Gastroesophageal sphincter (tissue), 4 donors: ENCODE data around the gene PPP3CB. TPM values are rescaled to one million over a fixed set of nuclear protein-coding genes. Genes with fewer than 3 reads are reported as not detected.

Experiments used
- ATAC-seq: fragments of 150-250 bp; one replicate; pipeline ENCODE4 v1.9.1; 2016; ENCODE audit warnings: mild to moderate bottlenecking, moderate library complexity
- H3K27ac ChIP-seq, 4 donors: fragments of 200-600 bp; sonication (generic) in 3 of 4; 1 replicate in 3 of 4; 2 replicates in 1 of 4; pipeline ENCODE4 v1.5.1; 2016 to 2019
- H3K27me3 ChIP-seq: fragments of 200-600 bp; sonication (generic); one replicate; pipeline ENCODE4 v1.5.1; 2019
- H3K36me3 ChIP-seq, 2 donors: fragments of 200-600 bp; sonication (generic); one replicate each; pipeline ENCODE4 v1.5.1; 2019; ENCODE audit warnings: control low read depth in 1 of 2
- H3K4me1 ChIP-seq, 3 donors: fragments of 200-600 bp; sonication (generic); 1 replicate in 2 of 3; 2 replicates in 1 of 3; pipeline ENCODE4 v1.5.1; 2016 to 2019; ENCODE audit warnings: control low read depth in 2 of 3
- H3K4me3 ChIP-seq, 2 donors: fragments of 200-600 bp; sonication (generic); one replicate each; pipeline ENCODE4 v1.5.1; 2019; ENCODE audit warnings: mild to moderate bottlenecking in 1 of 2, moderate library complexity in 1 of 2
- H3K9me3 ChIP-seq, 3 donors: fragments of 200-600 bp; sonication (generic); one replicate each; pipeline ENCODE4 v1.5.1; 2017 to 2019; ENCODE audit warnings: control low read depth in 2 of 3
- CTCF ChIP-seq, 4 experiments: fragments of 200-600 bp in 2 of 4; fragments of 450-650 bp in 2 of 4; sonication (generic) in 1 of 4; IDR thresholded peaks; one replicate each; pipeline ENCODE4 v1.5.1; 2017 to 2019; ENCODE audit warnings: antibody characterized with exemption in 4 of 4, mild to moderate bottlenecking in 2 of 4, moderate library complexity in 2 of 4
- EP300 ChIP-seq: sonication (generic); formaldehyde crosslinking; IDR thresholded peaks from one replicate; pipeline ENCODE4 v1.6.1; 2017; ENCODE audit warnings: antibody characterized with exemption, mild to moderate bottlenecking
- POLR2A ChIP-seq, 2 donors: fragments of 450-650 bp; IDR thresholded peaks; one replicate each; pipeline ENCODE4 v1.6.1; 2017; ENCODE audit warnings: antibody characterized with exemption in 2 of 2, mild to moderate bottlenecking in 2 of 2, moderate library complexity in 1 of 2
- POLR2AphosphoS5 ChIP-seq: sonication (generic); formaldehyde crosslinking; IDR thresholded peaks from one replicate; pipeline ENCODE4 v1.6.1; 2017; ENCODE audit warnings: antibody characterized with exemption
- WGBS, 2 donors: methylation state at CpG; one replicate each; pipeline ENCODE4 v1.1.5; 2018; ENCODE audit warnings: low coverage in 1 of 2; 5-methylcytosine and 5-hydroxymethylcytosine counted together
- total RNA-seq, 4 donors: library from RNA; depleted of rRNA; stranded (reverse); fragments of >200 nt; gene quantifications; one replicate each; pipeline ENCODE4 v1.1.0, GENCODE V29; 2016

PPP3CB gene
- total RNA-seq, 4 donors from 2014 or later: 69.2 to 121 (median 75.4) TPM

- 75 to 83% methylated on average over 6 of the region's 6 CpGs for WGBS, 2 donors
- Histone ChIP-seq H3K36me3 (peaks cover 0 to 59% of the 10 kb centered on the region in 2 donors), H3K27me3 (no peaks in the 10 kb centered on the region), H3K4me1 (no peaks in the 10 kb centered on the region), H3K27ac (no peak overlapping the region), H3K4me3 (no peak overlapping the region), H3K9me3 (no peaks in the 10 kb centered on the region)
- TF ChIP-seq POLR2A (IDR thresholded peaks at IDR 0.05) (no peak), CTCF (IDR thresholded peaks at IDR 0.05) (no peak), POLR2AphosphoS5 (no peak), EP300 (no peak)
- no peak for ATAC-seq
These were observed 36.0 kb downstream of the PPP3CB start for GRCh38 chr10:73459683-73460314.

GRCh38 chr10:73456187-73456890, 39.5 kb downstream of the PPP3CB start:
- Histone ChIP-seq H3K4me3 (no peak overlapping the region), H3K36me3 (peaks cover 4 to 68% of the 10 kb centered on the region in 2 donors), H3K9me3 (no peaks in the 10 kb centered on the region), H3K27me3 (no peaks in the 10 kb centered on the region), H3K4me1 (no peaks in the 10 kb centered on the region), H3K27ac (no peak overlapping the region)
- 87 to 91% methylated on average over 2 of the region's 2 CpGs for WGBS, 2 donors
- TF ChIP-seq EP300: no peak
- TF ChIP-seq POLR2A (IDR thresholded peaks at IDR 0.05): no peak
- no peak for TF ChIP-seq CTCF (IDR thresholded peaks at IDR 0.05)
- TF ChIP-seq POLR2AphosphoS5: no peak
- no peak for ATAC-seq

- Histone ChIP-seq H3K36me3 (peaks cover 4 to 64% of the 10 kb centered on the region in 2 donors), H3K9me3 (no peaks in the 10 kb centered on the region), H3K27ac (no peak overlapping the region), H3K4me3 (no peak overlapping the region), H3K27me3 (no peaks in the 10 kb centered on the region), H3K4me1 (no peaks in the 10 kb centered on the region)
- no peak for ATAC-seq
- WGBS, 2 donors: 71% methylated on average over 1 of the region's 1 CpG; no CpG with 5 or more reads in 1 of the 2 donors
- TF ChIP-seq POLR2A (IDR thresholded peaks at IDR 0.05) (no peak), EP300 (no peak), POLR2AphosphoS5 (no peak), CTCF (IDR thresholded peaks at IDR 0.05) (no peak)
These were observed 46.7 kb downstream of the PPP3CB start for GRCh38 chr10:73449113-73449512.

- H3K27ac ChIP-seq: no peak overlapping the region
- TF ChIP-seq CTCF (IDR thresholded peaks at IDR 0.05) (no peak), POLR2AphosphoS5 (no peak), POLR2A (IDR thresholded peaks at IDR 0.05) (no peak), EP300 (no peak)
- H3K4me3 ChIP-seq: no peak overlapping the region
- ATAC-seq: no peak
- peaks cover 4 to 64% of the 10 kb centered on the region in 2 donors for H3K36me3 ChIP-seq
- 29 to 78% methylated on average over 1 of the region's 1 CpG for WGBS, 2 donors
- H3K9me3 ChIP-seq: no peaks in the 10 kb centered on the region
- H3K27me3 ChIP-seq: no peaks in the 10 kb centered on the region
- H3K4me1 ChIP-seq: no peaks in the 10 kb centered on the region
These were observed 47.4 kb downstream of the PPP3CB start for GRCh38 chr10:73448384-73448783.

GRCh38 chr10:73446926-73447325, 48.9 kb downstream of the PPP3CB start:
- Histone ChIP-seq H3K27ac (no peak overlapping the region), H3K4me1 (no peaks in the 10 kb centered on the region), H3K36me3 (peaks cover 0 to 49% of the 10 kb centered on the region in 2 donors), H3K9me3 (no peaks in the 10 kb centered on the region), H3K27me3 (no peaks in the 10 kb centered on the region), H3K4me3 (no peak overlapping the region)
- no peak for TF ChIP-seq CTCF (IDR thresholded peaks at IDR 0.05)
- no peak for TF ChIP-seq POLR2AphosphoS5
- no peak for TF ChIP-seq EP300
- no peak for TF ChIP-seq POLR2A (IDR thresholded peaks at IDR 0.05)
- ATAC-seq: no peak
